Body of pancreas (tissue), 4 donors: ENCODE measurements around the gene SCAMP4. TPM values are rescaled to one million over a fixed set of nuclear protein-coding genes. Genes with fewer than 3 reads are reported as not detected.

Experiments
- ATAC-seq: fragments of 150-250 bp; one replicate; pipeline ENCODE4 v1.9.1; 2016
- DNase-seq, 4 donors: peaks; one replicate each; pipeline ENCODE4 v3.0.0-alpha.2; 2019
- H3K27ac ChIP-seq, 4 donors: fragments of 200-600 bp; sonication (generic); 1 replicate in 3 of 4; 2 replicates in 1 of 4; pipeline versions ENCODE4 v1.5.1 to v1.6.1; 2016 to 2019; ENCODE audit warnings: mild to moderate bottlenecking in 1 of 4, mixed read lengths in 1 of 4, moderate library complexity in 1 of 4
- H3K27me3 ChIP-seq, 2 donors: fragments of 200-600 bp; sonication (generic); one replicate each; pipeline ENCODE4 v1.6.0; 2016; ENCODE audit warnings: mild to moderate bottlenecking in 1 of 2
- H3K36me3 ChIP-seq, 2 donors: fragments of 200-600 bp; sonication (generic); replicated peaks in 1 of 2; 2 replicates each; pipeline ENCODE4 v1.5.1; 2016; ENCODE audit warnings: low read depth in 2 of 2; ENCODE audit not compliant: insufficient read depth in 1 of 2
- H3K4me1 ChIP-seq: fragments of 200-600 bp; sonication (generic); one replicate; pipeline ENCODE4 v1.6.0; 2016
- H3K4me3 ChIP-seq, 2 donors: fragments of 200-600 bp; sonication (generic); 1 replicate in 1 of 2; 2 replicates in 1 of 2; pipeline ENCODE4 v1.5.1; 2016 to 2019
- H3K9me3 ChIP-seq, 3 donors: fragments of 200-600 bp; sonication (generic); 1 replicate in 2 of 3; 2 replicates in 1 of 3; pipeline ENCODE4 v1.5.1; 2016
- CTCF ChIP-seq, 7 experiments: fragments of 450-650 bp in 4 of 7; fragments of 200-600 bp in 3 of 7; sonication (generic) in 3 of 7; IDR thresholded peaks; one replicate each; pipeline ENCODE4 v1.5.1; 2016 to 2019; ENCODE audit warnings: antibody characterized with exemption in 7 of 7
- POLR2A ChIP-seq, 3 donors: fragments of 450-650 bp; IDR thresholded peaks; one replicate each; pipeline ENCODE4 v1.6.1; 2016; ENCODE audit warnings: antibody characterized with exemption in 3 of 3, mild to moderate bottlenecking in 2 of 3
- WGBS, 2 donors: methylation state at CpG; one replicate each; pipeline ENCODE4 v1.1.5; 2017; 5-methylcytosine and 5-hydroxymethylcytosine counted together
- intact Hi-C: fragments of 100-400 bp; cut with DNase I; formaldehyde crosslinking; loops from one replicate; pipeline ENCODE4 v1.15.1; 2023
- total RNA-seq, 2 donors: library from RNA; depleted of rRNA; stranded (reverse); fragments of >200 nt; gene quantifications; one replicate each; pipeline ENCODE4 v1.1.0, GENCODE V29; 2016

The SCAMP4 gene
- total RNA-seq, 2 donors from 2014 or later, result 37.6 to 67.2 TPM

GRCh38 chr19:1909761-1910080 lies 4.5 kb downstream of the SCAMP4 start:
- Histone ChIP-seq H3K36me3 (peaks cover 0 to 4% of the 10 kb centered on the region in 2 donors), H3K27me3 (no peaks in the 10 kb centered on the region), H3K4me1 (peaks cover 67% of the 10 kb centered on the region), H3K27ac (peak overlapping the region in 2 of 4 donors; percentile 1 to 54), H3K9me3 (no peaks in the 10 kb centered on the region), H3K4me3 (no peak overlapping the region)
- intact Hi-C loops, result no loop called here
- 74 to 88% methylated on average over 4 to 10 of the region's 10 CpGs for WGBS, 2 donors
- no peak for ATAC-seq
- DNase-seq, result no peak
- TF ChIP-seq POLR2A (IDR thresholded peaks at IDR 0.05), result no peak
- TF ChIP-seq CTCF (IDR thresholded peaks at IDR 0.05), result no peak

- no peak for ATAC-seq
Measured at GRCh38 chr19:1910177-1910576, 5.0 kb downstream of the SCAMP4 start.

GRCh38 chr19:1911098-1911497 lies 5.9 kb downstream of the SCAMP4 start:
- ATAC-seq (no peak), DNase-seq (no peak)
- no peaks in the 10 kb centered on the region for H3K9me3 ChIP-seq
- H3K27ac ChIP-seq, result no peak overlapping the region
- H3K36me3 ChIP-seq, result peaks cover 0 to 4% of the 10 kb centered on the region in 2 donors
- no peaks in the 10 kb centered on the region for H3K27me3 ChIP-seq
- TF ChIP-seq CTCF (IDR thresholded peaks at IDR 0.05), result no peak
- no peak for TF ChIP-seq POLR2A (IDR thresholded peaks at IDR 0.05)
- H3K4me1 ChIP-seq, result peaks cover 58% of the 10 kb centered on the region
- intact Hi-C loops, result no loop called here
- WGBS, 2 donors, result 83 to 96% methylated on average over 13 of the region's 13 CpGs
- H3K4me3 ChIP-seq, result no peak overlapping the region

More at GRCh38 chr19:1910177-1910576, 5.0 kb downstream of the SCAMP4 start:
- DNase-seq, result no peak
- no peak overlapping the region for H3K4me3 ChIP-seq
- no peaks in the 10 kb centered on the region for H3K27me3 ChIP-seq
- H3K4me1 ChIP-seq, result peaks cover 64% of the 10 kb centered on the region
- intact Hi-C loops, result no loop called here
- 78 to 89% methylated on average over 3 to 10 of the region's 10 CpGs for WGBS, 2 donors
- no peaks in the 10 kb centered on the region for H3K9me3 ChIP-seq
- H3K36me3 ChIP-seq, result peaks cover 0 to 4% of the 10 kb centered on the region in 2 donors
- H3K27ac ChIP-seq, result peak overlapping the region in 2 of 4 donors; percentile 1 to 54
- TF ChIP-seq POLR2A (IDR thresholded peaks at IDR 0.05) (no peak), CTCF (IDR thresholded peaks at IDR 0.05) (no peak)

GRCh38 chr19:1911995-1912394 lies 6.8 kb downstream of the SCAMP4 start:
- peaks cover 49% of the 10 kb centered on the region for H3K4me1 ChIP-seq
- intact Hi-C loops, result no loop called here
- no peaks in the 10 kb centered on the region for H3K27me3 ChIP-seq
- TF ChIP-seq CTCF (IDR thresholded peaks at IDR 0.05) (no peak), POLR2A (IDR thresholded peaks at IDR 0.05) (no peak)
- no peak overlapping the region for H3K27ac ChIP-seq
- DNase-seq (no peak), ATAC-seq (no peak)
- no peaks in the 10 kb centered on the region for H3K9me3 ChIP-seq
- H3K4me3 ChIP-seq, result no peak overlapping the region
- peaks cover 0 to 4% of the 10 kb centered on the region in 2 donors for H3K36me3 ChIP-seq
- WGBS, 2 donors, result 93 to 97% methylated on average over 13 to 36 of the region's 37 CpGs

GRCh38 chr19:1912760-1913505 lies 7.7 kb downstream of the SCAMP4 start:
- DNase-seq (no peak), ATAC-seq (no peak)
- no peaks in the 10 kb centered on the region for H3K9me3 ChIP-seq
- intact Hi-C loops, result no loop called here
- no peaks in the 10 kb centered on the region for H3K27me3 ChIP-seq
- peaks cover 0 to 4% of the 10 kb centered on the region in 2 donors for H3K36me3 ChIP-seq
- WGBS, 2 donors, result 95 to 97% methylated on average over 64 to 66 of the region's 77 CpGs
- H3K4me3 ChIP-seq, result no peak overlapping the region
- TF ChIP-seq CTCF (IDR thresholded peaks at IDR 0.05) (no peak), POLR2A (IDR thresholded peaks at IDR 0.05) (no peak)
- no peak overlapping the region for H3K27ac ChIP-seq
- peaks cover 40% of the 10 kb centered on the region for H3K4me1 ChIP-seq
